H9 (cell line): Measurements from ENCODE around the gene CD226. TPM values are rescaled to one million over a fixed set of nuclear protein-coding genes. Genes with fewer than 3 reads are reported as not detected.

Source experiments
- DNase-seq: peaks from one replicate; pipeline ENCODE4 v3.0.0-alpha.2; 2017
- H2AFZ ChIP-seq: one replicate; pipeline ENCODE4 v1.6.1; 2013; ENCODE audit warnings: mild to moderate bottlenecking, low read length, control low read depth, moderate library complexity
- H2AK5ac ChIP-seq: 2 replicates; pipeline ENCODE4 v1.6.1; 2013; ENCODE audit warnings: low read length, control low read depth, mixed read lengths; ENCODE audit not compliant: insufficient read length
- H2BK120ac ChIP-seq: one replicate; pipeline ENCODE4 v1.6.1; 2013; ENCODE audit warnings: low read depth, mild to moderate bottlenecking, low read length, control low read depth, inconsistent platforms; ENCODE audit not compliant: poor library complexity, severe bottlenecking
- H2BK12ac ChIP-seq: 2 replicates; pipeline ENCODE4 v1.6.1; 2013; ENCODE audit warnings: low read length, control low read depth, mixed read lengths, low read depth; ENCODE audit not compliant: insufficient read length
- H2BK15ac ChIP-seq: 2 replicates; pipeline ENCODE4 v1.6.1; 2013; ENCODE audit warnings: low read depth, low read length, control low read depth
- H2BK20ac ChIP-seq: one replicate; pipeline ENCODE4 v1.6.1; 2013; ENCODE audit warnings: low read depth, mild to moderate bottlenecking, low read length, control low read depth, inconsistent platforms; ENCODE audit not compliant: poor library complexity, severe bottlenecking
- H2BK5ac ChIP-seq: 2 replicates; pipeline ENCODE4 v1.6.1; 2013; ENCODE audit warnings: low read length, control low read depth, mixed read lengths; ENCODE audit not compliant: insufficient read length
- H3K14ac ChIP-seq: 2 replicates; pipeline ENCODE4 v1.6.1; 2013; ENCODE audit warnings: low read length, control low read depth; ENCODE audit not compliant: insufficient read depth
- H3K18ac ChIP-seq: 2 replicates; pipeline ENCODE4 v1.6.1; 2013; ENCODE audit warnings: low read depth, mild to moderate bottlenecking, mixed read lengths, low read length, control low read depth; ENCODE audit not compliant: insufficient read length
- H3K23ac ChIP-seq: 2 replicates; pipeline ENCODE4 v1.6.1; 2013; ENCODE audit warnings: low read length, control low read depth, mixed read lengths, low read depth; ENCODE audit not compliant: insufficient read length
- H3K23me2 ChIP-seq: 2 replicates; pipeline ENCODE4 v1.6.1; 2013; ENCODE audit warnings: low read depth, mild to moderate bottlenecking, mixed read lengths, low read length, control low read depth; ENCODE audit not compliant: insufficient read length, poor library complexity, severe bottlenecking
- H3K27ac ChIP-seq: 2 replicates; pipeline ENCODE4 v1.5.1; 2013; ENCODE audit warnings: low read length, control low read depth, mixed read lengths, low read depth; ENCODE audit not compliant: insufficient read length
- H3K27me3 ChIP-seq: 2 replicates; pipeline ENCODE4 v1.6.1; 2013; ENCODE audit warnings: low read length, control low read depth, inconsistent platforms; ENCODE audit not compliant: insufficient read depth
- H3K4ac ChIP-seq: 2 replicates; pipeline ENCODE4 v1.6.1; 2013; ENCODE audit warnings: low read depth, mild to moderate bottlenecking, control low read depth, inconsistent platforms, low read length, moderate library complexity
- H3K4me1 ChIP-seq: 2 replicates; pipeline ENCODE4 v1.6.1; 2013; ENCODE audit warnings: low read length, control low read depth, inconsistent platforms; ENCODE audit not compliant: insufficient read depth
- H3K4me2 ChIP-seq: 2 replicates; pipeline ENCODE4 v1.6.1; 2013; ENCODE audit warnings: low read length, control low read depth, mixed read lengths; ENCODE audit not compliant: insufficient read length, insufficient read depth
- H3K56ac ChIP-seq: 2 replicates; pipeline ENCODE4 v1.6.1; 2013; ENCODE audit warnings: low read depth, mild to moderate bottlenecking, mixed read lengths, low read length, control low read depth; ENCODE audit not compliant: insufficient read length
- H3K79me1 ChIP-seq: 2 replicates; pipeline ENCODE4 v1.6.1; 2013; ENCODE audit warnings: low read depth, mild to moderate bottlenecking, moderate library complexity, low read length, control low read depth, inconsistent platforms; ENCODE audit not compliant: insufficient read depth, poor library complexity, severe bottlenecking
- H3K79me2 ChIP-seq: 2 replicates; pipeline ENCODE4 v1.6.1; 2013; ENCODE audit warnings: low read length, control low read depth, inconsistent platforms; ENCODE audit not compliant: insufficient read depth
- H3K9ac ChIP-seq: 2 replicates; pipeline ENCODE4 v1.6.1; 2013; ENCODE audit warnings: low read length, control low read depth, mixed read lengths; ENCODE audit not compliant: insufficient read length; ENCODE audit errors: extremely low read depth
- H3K9me3 ChIP-seq: one replicate; pipeline ENCODE4 v1.6.1; 2013; ENCODE audit warnings: low read depth, low read length, inconsistent platforms; ENCODE audit not compliant: control insufficient read depth
- H3T11ph ChIP-seq: one replicate; pipeline ENCODE4 v1.6.1; 2013; ENCODE audit warnings: mild to moderate bottlenecking, low read length, control low read depth, inconsistent platforms
- H4K20me1 ChIP-seq: one replicate; pipeline ENCODE4 v1.6.1; 2013; ENCODE audit not compliant: control insufficient read depth, insufficient read length, insufficient read depth
- H4K5ac ChIP-seq: 2 replicates; pipeline ENCODE4 v1.6.1; 2013; ENCODE audit warnings: low read depth, mild to moderate bottlenecking, mixed read lengths, low read length, control low read depth; ENCODE audit not compliant: insufficient read length
- H4K8ac ChIP-seq: replicated peaks from 2 replicates; pipeline ENCODE4 v1.6.1; 2013; ENCODE audit warnings: low read length, control low read depth, mixed read lengths, low read depth; ENCODE audit not compliant: insufficient read length
- H4K91ac ChIP-seq: 2 replicates; pipeline ENCODE4 v1.6.1; 2013; ENCODE audit warnings: low read depth, mild to moderate bottlenecking, moderate library complexity, mixed read lengths, low read length, control low read depth; ENCODE audit not compliant: insufficient read length
- H3K27ac Mint-ChIP-seq, 3 experiments: 2 replicates in 2 of 3; 3 replicates in 1 of 3; pipeline ENCODE4 v1.8.0; 2020 to 2021; ENCODE audit warnings: mixed read lengths in 3 of 3, mild to moderate bottlenecking in 1 of 3, moderate library complexity in 1 of 3
- H3K27me3 Mint-ChIP-seq: 2 replicates; pipeline ENCODE4 v1.8.0; 2021; ENCODE audit warnings: low read depth, mild to moderate bottlenecking, moderate library complexity, mixed read lengths
- H3K36me3 Mint-ChIP-seq, 3 experiments: 2 replicates in 2 of 3; 3 replicates in 1 of 3; pipeline ENCODE4 v1.8.0; 2020 to 2021; ENCODE audit warnings: low read depth in 3 of 3, mixed read lengths in 3 of 3; ENCODE audit not compliant: insufficient read depth in 1 of 3
- H3K4me1 Mint-ChIP-seq, 2 experiments: 2 replicates each; pipeline ENCODE4 v1.8.0; 2020; ENCODE audit warnings: mixed read lengths in 2 of 2
- H3K4me3 Mint-ChIP-seq, 2 experiments: 2 replicates in 1 of 2; 3 replicates in 1 of 2; pipeline ENCODE4 v1.8.0; 2020 to 2021; ENCODE audit warnings: mild to moderate bottlenecking in 2 of 2, mixed read lengths in 2 of 2, moderate library complexity in 1 of 2
- H3K9me3 Mint-ChIP-seq, 2 experiments: 2 replicates in 1 of 2; 3 replicates in 1 of 2; pipeline ENCODE4 v1.8.0; 2020; ENCODE audit warnings: mild to moderate bottlenecking in 2 of 2, mixed read lengths in 2 of 2, moderate library complexity in 1 of 2
- CTCF ChIP-seq: fragments of 200-600 bp; sonication (generic); conservative IDR thresholded peaks from 3 replicates; pipeline ENCODE4 v1.8.0; 2021; ENCODE audit warnings: antibody characterized with exemption, mild to moderate bottlenecking
- WGBS: extraction: QIAGEN DNeasy Blood & Tissue Kit; methylation state at CpG from one replicate; pipeline ENCODE4 v1.1.7; 2013; ENCODE audit warnings: missing lambda C conversion rate, low lambda C conversion rate, mixed read lengths; ENCODE audit not compliant: insufficient read length; ENCODE audit errors: extremely low coverage; 5-methylcytosine and 5-hydroxymethylcytosine counted together
- total RNA-seq: library from RNA; stranded (reverse); gene quantifications from 2 replicates; pipeline ENCODE4 v1.2.1, GENCODE V29; 2021

The CD226 gene
- total RNA-seq, 1 experiment from 2014 or later = not detected

- no peak overlapping the region for H3K4me2 ChIP-seq
- WGBS = no CpG with 5 or more reads among the region's 5 CpGs
- H3K23me2 ChIP-seq = no peaks in the 10 kb centered on the region
- no peak overlapping the region for H3K27ac ChIP-seq
- Mint-ChIP-seq H3K36me3 (no peaks in the 10 kb centered on the region), H3K27ac (no peak overlapping the region), H3K4me1 (peaks cover 13 to 14% of the 10 kb centered on the region in 2 experiments), H3K27me3 (no peaks in the 10 kb centered on the region), H3K9me3 (no peaks in the 10 kb centered on the region), H3K4me3 (no peak overlapping the region)
- H2BK15ac ChIP-seq = no peak overlapping the region
- H3K23ac ChIP-seq = no peak overlapping the region
- H3K9ac ChIP-seq = no peak overlapping the region
- H3K9me3 ChIP-seq = no peaks in the 10 kb centered on the region
- H2BK20ac ChIP-seq = no peak overlapping the region
- H2BK5ac ChIP-seq = no peak overlapping the region
- H3K27me3 ChIP-seq = no peaks in the 10 kb centered on the region
- no peaks in the 10 kb centered on the region for H3K79me2 ChIP-seq
- H3K56ac ChIP-seq = no peak overlapping the region
- no peak overlapping the region for H2AFZ ChIP-seq
- DNase-seq = no peak
- no peak overlapping the region for H2AK5ac ChIP-seq
- no peak overlapping the region for H3K14ac ChIP-seq
- H4K20me1 ChIP-seq = no peaks in the 10 kb centered on the region
- peaks cover 5% of the 10 kb centered on the region; the same call in 1 of the 2 replicates for H3K4me1 ChIP-seq
- H4K8ac ChIP-seq = no peak overlapping the region
- no peak overlapping the region for H3K4ac ChIP-seq
- H3K79me1 ChIP-seq = no peaks in the 10 kb centered on the region
- H3K18ac ChIP-seq = no peak overlapping the region
- H3T11ph ChIP-seq = no peak overlapping the region
- no peak for TF ChIP-seq CTCF
- H2BK12ac ChIP-seq = no peak overlapping the region
- H4K5ac ChIP-seq = no peak overlapping the region
- no peak overlapping the region for H4K91ac ChIP-seq
- no peak overlapping the region for H2BK120ac ChIP-seq
Measured at GRCh38 chr18:69929041-69929774, 18.5 kb downstream of the CD226 start.
